Measurements from ENCODE around the gene PARPBP.
"Not testable (repeated sequence)": the region's sequence is repeated elsewhere in the genome, so short reads cannot be mapped to it uniquely, and the experiment has no call there.

Gene PARPBP, protein sequence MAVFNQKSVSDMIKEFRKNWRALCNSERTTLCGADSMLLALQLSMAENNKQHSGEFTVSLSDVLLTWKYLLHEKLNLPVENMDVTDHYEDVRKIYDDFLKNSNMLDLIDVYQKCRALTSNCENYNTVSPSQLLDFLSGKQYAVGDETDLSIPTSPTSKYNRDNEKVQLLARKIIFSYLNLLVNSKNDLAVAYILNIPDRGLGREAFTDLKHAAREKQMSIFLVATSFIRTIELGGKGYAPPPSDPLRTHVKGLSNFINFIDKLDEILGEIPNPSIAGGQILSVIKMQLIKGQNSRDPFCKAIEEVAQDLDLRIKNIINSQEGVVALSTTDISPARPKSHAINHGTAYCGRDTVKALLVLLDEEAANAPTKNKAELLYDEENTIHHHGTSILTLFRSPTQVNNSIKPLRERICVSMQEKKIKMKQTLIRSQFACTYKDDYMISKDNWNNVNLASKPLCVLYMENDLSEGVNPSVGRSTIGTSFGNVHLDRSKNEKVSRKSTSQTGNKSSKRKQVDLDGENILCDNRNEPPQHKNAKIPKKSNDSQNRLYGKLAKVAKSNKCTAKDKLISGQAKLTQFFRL

DNA sequence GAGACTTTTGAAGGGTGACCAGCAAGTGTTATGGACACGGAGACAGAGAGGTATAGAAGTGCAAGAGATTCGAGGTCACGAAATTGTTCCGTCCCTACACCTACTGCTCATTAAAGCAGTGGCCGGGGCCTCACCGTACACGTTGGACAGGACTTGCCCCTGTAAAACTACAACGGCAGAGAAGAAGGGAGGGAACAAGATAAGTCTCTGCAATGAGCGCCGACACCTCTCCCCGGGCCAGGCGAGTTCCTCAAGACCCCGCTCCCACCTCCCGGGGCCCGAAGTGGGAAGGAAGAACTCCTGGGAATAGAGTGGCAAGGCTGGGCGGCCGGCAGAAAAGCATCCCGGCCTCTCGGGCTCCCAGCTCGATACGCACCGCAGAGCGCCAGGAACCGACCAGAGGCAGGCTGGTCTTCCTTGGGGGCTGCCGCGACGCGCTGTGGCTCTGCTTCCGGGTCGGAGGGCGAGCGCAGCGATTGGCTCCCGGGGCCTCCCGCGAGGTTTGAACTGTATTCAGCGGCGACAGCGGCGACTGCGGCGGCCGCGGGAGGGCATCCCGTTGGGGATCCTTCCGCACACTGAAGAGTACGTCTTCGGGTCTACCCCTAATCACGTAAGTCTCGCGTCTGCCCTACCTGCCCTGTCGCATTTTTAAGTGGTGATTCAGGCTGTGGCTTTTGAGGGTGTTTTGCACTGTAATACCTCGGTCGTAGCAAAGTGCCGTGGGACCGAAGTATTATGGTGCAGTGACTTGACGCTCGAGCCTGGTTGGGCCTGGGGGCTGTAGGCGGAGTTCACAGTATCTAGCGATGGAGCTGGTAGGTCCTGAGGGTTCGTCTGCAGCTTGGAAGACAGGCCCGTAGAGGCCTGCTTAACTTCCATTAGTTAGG, at the start of gene PARPBP, which contains the start of gene NUP37:
Gene PARPBP, plus strand, starts transcription at position 510 of the 890 bp plus-strand sequence. CDS start 3,706 bp downstream, outside the sequence.
Gene NUP37, minus strand, starts transcription at position 441 of the 890 bp plus-strand sequence. CDS start 1,596 bp downstream, outside the sequence.
- DNase-seq (ENCODE audit: low spot score): peak; percentile 71

DNA sequence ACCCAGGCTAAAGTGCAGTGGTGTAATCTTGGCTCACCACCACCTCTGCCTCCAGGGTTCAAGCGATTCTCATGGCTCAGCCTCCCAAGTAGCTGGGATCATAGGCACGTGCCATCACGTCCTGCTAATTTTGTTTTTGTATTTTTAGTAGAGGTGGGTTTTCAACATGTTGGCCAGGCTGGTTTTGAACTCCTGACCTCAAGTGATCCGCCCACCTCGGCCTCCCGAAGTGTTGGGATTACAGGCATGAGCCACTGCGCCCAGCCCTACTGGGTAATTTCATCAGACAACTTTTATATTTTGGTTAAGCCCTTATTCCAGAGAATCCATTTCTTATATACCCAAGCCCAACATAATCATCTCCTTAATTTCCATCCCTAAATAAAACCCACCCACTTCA, 47.9 kb upstream of the PARPBP start:
- DNase-seq (ENCODE audit: low spot score): not testable (repeated sequence)

DNA sequence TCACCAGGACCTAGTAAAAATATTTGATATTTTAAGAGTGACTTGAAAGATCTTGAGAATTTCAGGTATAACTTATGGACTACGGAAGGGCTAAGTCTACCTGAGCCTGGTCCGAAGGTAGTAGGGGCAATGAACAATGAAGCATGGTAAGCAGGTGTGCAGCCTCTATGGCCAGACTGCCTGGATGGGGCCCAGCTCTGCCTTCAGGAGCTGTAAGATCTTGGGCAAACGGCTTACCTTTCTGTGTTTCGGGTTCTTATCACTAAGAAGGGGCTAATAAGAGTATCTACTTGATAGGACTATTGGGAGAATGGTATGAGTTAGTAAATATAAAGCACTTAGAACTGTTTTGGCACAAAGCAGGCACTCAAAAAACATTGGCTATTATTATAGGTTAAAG, 39.1 kb upstream of the PARPBP start:
- DNase-seq (ENCODE audit: low spot score): no peak

DNA sequence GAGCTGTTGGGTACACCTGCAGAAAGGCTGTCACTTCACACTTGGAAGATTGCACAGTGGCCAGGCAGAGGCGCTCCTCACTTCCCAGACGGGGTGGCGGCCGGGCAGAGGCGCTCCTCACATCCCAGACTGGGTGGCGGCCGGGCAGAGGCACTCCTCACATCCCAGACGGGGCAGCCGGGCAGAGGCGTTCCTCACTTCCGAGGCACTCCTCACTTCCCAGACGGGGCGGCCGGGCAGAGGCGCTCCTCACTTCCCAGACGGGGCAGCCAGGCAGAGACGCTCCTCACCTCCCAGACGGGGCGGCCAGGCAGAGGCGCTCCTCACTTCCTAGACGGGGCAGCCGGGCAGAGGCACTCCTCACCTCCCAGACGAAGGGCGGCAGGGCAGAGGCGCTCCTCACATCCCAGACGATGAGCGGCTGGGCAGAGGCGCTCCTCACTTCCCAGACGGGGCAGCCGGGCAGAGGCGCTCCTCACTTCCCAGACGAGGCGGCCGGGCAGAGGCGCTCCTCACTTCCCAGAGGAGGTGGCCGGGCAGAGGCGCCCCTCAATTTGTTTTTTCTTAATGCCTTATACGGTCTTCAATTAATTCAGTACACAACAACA, 30.7 kb upstream of the PARPBP start:
- DNase-seq (ENCODE audit: low spot score): not testable (repeated sequence)

DNA sequence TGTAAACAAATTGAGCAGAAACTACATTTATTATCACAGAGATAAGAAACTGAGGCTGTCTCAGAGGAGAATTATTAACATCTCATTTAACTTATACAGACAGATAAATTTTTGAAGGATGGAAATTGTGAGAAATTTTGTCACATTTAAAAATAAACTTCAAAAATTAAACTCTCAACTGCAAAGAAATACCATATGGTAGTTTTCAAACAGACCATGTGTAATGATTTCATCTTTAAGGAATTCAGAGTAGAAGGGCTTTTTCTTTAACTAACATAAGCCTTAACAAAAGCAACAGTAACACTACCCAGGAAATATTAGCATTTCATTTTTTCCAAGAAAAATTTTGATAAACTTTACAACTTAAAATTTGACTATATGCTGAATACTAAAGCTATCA, 26.7 kb upstream of the PARPBP start:
- DNase-seq (ENCODE audit: low spot score): no peak

DNA sequence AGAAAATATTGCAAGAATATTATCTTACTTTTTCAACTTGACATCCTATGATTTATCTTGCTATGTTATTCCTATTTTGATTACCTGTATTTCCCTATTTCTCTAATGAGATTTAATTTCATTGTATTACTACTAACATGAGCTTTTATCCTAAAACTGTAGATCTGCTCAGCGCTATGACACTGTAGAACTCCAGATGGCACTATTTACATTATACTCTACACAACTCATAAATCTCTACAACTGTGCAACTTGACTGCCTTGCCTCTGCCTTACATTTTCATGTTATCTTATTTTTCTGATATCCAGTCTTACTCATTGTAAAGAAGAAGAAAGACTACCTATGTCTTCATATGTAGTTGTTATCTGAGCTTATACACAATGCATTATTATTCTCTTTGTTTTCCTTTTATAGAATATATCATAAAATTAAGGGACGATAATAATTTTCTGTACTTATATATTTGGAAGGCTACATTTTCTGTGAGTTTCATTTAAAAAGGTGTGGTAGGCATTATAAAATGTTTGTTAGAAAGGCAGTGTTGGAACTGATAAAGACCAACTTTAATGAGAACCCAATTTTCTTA, 24.2 kb upstream of the PARPBP start:
- peak; percentile 28 for DNase-seq (ENCODE audit: low spot score)

DNA sequence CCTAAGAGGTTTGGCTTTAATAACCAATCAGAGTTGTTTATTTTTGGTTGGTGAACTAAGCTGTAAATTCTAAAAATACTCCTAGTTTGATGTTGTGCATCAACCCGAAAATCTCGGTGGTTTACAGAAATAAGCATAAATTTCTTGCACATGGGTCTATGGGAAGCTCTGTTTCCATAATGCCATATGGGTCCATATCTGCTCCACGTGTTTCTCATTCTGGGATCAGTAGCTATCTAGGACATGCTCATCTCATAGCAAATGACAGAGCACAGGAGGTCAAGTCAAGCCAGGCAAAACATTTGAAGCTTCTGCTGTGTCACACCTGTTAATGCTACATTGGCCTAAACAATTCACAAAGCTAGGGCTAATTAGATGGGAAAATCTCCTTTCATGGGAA, 23.1 kb upstream of the PARPBP start:
- no peak for DNase-seq (ENCODE audit: low spot score)

DNA sequence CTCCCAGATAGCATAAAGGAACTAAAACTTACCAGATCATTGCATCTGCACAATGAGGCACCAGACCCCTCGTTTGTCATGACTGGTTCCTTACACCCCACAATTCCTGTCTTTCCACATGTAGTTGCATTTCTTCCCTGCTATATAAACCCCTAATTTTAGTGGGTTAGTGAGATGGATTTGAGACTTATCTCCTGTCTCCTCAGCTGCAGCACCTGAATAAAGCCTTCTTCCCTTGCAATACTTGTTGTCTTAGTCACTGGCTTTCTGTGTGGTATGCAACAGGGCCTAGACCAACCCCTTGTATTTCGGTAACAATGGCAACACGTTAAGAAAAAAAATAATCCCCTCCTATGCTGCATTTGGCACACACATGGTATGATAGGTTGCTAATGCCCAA, 13.1 kb upstream of the PARPBP start:
- no peak for DNase-seq (ENCODE audit: low spot score)

DNA sequence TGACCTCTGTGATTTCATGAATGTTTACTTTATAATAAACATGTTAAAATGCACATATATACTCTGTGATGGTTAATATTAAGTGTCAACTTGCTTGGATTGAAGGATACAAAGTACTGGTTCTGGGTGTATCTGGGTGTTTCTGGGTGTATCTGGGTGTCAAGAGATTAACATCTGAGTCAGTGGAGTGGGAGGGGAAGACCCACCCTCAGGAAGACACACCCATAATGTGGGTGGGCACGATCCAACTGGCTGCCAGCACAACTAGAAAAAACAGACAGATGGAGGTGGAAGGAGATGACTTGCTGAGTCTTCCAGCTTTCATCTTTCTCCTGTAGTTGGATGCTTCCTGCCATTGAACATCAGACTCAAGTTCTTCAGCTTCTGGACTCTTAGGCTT, 12.0 kb upstream of the PARPBP start:
- no peak for DNase-seq (ENCODE audit: low spot score)

DNA sequence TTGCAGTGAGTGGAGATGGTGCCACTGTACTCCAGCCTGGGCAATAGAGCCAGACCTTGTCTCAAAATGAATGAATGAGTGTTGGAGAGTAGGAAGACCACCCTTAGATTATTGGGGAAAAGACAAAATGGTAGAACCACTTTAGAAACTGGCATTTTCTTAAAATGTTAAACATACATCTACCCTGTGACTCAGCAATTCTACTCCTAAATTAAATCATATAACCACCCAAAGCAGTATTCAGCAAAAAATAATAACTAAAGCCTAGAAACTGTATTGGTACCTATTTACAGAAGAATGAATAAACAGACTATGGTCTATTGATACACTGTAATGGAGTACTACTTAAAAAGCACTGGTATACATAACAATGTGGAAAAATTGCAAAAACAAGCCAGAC, 9.2 kb upstream of the PARPBP start:
- DNase-seq (ENCODE audit: low spot score): no peak

DNA sequence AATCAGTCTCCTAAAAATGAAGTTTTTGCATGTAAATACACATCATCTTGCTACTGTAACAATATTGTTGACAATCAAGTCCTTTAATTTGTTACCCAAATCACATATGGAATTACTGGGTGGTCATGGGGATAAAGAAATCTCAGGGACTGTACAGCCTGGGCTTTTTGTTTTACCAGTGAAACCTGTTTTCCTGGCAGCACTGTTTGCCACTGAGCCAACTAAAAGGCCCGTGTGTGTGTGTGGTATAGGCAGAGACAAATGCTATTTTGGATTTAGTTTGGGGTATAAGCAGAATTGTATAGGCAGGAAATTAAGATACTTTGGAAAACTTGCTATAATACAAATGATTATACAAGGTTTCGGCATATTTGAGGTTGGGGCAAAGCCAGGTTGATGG, 5.8 kb upstream of the PARPBP start:
- DNase-seq (ENCODE audit: low spot score): no peak

DNA sequence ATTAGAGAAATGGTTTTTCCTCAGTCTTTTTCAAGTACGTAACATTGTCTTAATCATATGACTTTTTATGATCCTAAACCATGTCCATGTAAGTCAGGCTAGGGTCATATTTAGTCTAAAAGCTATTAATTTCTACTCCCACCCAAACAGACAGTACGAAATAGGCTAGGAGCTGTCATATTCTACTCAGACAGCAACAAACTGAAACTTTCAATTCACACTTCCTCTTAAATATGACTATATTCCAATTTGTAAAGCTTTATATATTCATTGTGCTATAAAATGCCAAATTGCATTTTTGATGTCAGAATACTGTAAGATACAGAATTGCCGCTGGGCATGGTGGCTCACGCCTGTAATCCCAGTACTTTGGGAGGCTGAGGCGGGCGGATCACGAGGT, 3.6 kb upstream of the PARPBP start:
- DNase-seq (ENCODE audit: low spot score): no peak

DNA sequence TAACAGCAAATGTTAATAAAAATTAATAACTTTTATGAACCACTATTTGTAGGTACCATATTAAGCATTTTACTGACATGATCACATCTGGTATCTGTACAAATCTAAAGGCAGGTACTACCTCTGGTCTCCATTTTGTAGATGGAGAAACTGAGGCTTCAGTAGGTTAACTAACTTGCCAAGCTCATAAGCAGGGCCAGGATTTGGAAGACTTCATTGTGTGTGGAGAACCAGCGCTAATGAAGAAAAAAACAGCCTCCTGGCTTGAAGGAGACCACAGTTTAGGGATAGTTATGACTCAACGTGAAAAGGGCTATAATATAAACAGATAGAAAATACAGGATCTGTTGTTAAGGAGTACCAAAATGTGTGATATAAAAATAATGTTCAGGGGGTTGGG, 1.1 kb upstream of the PARPBP start:
- DNase-seq (ENCODE audit: low spot score): no peak

DNA sequence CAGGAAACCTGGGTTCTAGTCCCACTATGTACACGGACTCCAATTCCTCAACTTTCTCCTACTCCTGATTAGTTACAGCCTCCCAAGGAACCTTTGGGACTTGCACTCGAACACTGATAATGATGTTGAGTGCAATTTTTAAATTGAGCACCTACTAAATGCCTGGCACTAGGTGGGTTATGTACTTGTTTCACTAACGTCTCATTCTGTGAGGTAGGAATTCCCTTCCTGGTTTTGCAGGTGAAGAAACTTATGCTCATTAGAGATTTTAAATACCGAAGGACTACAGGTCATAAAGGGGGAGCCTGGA, 536 bp downstream of the PARPBP start:
- DNase-seq (ENCODE audit: low spot score): no peak

DNA sequence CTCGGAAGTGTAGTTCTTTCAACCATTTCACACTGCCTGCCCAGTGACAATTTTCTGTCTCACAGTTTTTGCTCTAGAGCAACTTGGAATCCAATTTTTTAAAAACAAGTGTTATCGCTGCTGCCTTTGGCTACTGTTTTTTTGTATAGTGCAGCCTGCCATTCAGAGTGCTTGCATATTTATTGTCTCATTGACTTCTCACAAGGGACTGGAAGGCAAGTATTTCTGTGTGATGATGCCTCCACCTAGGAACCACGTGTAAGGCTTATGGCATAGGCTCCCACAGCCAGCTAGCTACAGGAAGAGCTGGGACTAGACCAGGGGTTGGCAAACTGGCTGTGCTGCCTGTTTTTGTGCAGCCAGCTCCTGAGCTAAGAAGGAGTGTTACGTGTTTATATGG, 903 bp downstream of the PARPBP start:
- no peak for DNase-seq (ENCODE audit: low spot score)

DNA sequence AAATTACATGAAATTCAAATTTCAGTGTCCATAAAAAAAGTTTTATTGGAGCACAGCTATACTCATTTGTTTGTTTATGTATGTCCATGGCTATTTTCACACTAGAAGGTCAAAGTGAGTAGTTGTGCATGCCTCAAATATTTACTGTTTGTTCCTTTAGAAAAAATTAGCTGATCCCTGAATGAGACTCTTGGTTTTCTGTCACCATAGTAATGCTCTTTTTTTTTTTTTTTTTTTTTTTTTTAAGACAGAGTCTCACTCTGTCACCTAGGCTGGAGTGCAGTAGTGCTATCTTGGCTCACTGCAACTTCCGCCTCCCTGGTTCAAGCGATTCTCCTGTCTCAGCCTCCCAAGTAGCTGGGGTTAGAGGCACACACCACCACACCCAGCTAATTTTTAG, 1.3 kb downstream of the PARPBP start:
- not testable (repeated sequence) for DNase-seq (ENCODE audit: low spot score)

DNA sequence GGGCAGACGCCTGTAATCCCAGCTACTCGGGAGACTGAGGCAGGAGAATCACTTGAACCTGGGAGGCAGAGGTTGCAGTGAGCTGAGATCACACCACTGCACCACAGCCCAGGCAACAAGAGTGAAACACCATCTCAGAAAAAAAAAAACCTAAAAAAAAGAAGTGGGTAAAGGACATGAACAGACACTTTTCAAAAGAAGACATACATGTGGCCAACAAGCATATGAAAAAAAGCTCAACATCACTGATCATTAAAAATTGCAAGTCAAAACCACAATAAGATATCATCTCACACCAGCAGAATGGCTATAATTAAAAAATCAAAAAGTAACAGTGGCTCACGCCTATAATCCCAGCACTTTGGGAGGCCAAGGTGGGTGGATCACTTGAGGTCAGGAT, 10.7 kb downstream of the PARPBP start:
- DNase-seq (ENCODE audit: low spot score): not testable (repeated sequence)

DNA sequence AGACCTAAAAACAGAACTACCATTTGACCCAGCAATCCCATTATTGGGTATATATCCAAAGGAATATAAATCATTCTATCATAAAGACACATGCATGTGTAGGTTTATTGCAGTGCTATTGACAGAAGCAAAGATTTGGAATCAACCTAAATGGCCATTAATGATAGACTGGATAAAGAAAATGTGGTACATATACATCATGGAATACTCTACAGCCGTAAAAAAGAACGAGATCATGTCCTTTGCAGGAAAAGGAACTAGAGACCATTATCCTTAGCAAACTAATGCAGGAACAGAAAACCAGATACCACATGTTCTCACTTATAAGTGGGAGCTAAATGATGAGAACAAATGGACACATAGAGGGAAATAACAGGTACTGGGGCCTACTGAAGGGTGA, 11.5 kb downstream of the PARPBP start:
- DNase-seq (ENCODE audit: low spot score): not testable (repeated sequence)

DNA sequence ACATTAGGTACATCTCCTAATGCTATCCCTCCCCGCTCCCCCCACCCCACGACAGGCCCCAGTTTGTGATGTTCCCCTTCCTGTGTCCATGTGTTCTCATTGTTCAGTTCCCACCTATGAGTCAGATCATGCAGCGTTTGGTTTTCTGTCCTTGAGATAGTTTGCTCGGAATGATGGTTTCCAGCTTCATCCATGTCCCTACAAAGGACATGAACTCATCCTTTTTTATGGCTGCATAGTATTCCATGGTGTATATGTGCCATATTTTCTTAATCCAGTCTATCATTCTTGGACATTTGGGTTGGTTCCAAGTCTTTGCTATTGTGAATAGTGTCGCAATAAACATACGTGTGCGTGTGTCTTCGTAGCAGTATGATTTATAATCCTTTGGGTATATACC, 17.6 kb downstream of the PARPBP start:
- not testable (repeated sequence) for DNase-seq (ENCODE audit: low spot score)

DNA sequence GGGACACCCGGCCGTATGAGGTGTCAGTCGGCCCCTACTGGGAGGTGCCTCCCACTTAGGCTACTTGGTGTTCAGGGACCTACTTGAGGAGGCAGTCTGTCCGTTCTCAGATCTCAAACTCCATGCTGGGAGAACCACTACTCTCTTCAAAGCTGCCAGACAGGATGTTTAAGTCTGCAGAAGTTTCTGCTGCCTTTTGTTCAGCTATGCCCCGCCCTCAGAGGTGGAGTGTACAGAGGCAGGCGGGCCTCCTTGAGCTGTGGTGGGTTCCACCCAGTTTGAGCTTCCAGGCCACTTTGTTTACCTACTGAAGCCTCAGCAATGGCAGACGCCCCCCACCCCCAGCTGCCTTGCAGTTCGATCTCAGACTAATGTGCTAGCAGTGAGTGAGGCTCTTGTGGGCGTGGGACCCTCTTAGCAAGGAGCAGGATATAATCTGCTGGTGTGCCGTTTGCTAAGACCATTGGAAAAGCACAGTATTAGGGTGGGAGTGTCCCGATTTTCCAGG, 22.9 kb downstream of the PARPBP start:
- DNase-seq (ENCODE audit: low spot score): not testable (repeated sequence)

DNA sequence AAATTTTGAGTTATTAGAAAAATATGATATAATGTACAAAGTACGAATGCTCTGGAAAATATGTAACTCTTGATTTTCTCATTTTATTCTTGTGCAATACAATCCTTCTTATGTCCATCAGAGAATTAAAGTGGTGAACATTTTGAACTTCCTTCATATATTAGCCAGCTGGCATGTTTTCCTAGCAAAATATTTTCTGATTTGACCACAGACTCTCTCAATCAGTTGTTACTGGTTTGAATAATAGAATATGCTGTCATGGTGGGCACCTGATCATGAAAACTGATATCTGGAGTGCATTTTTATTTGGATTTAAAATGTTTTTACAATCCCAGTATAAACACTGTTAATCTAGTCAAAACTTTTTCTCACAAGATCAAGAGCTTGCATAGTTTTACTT, 24.2 kb downstream of the PARPBP start:
- no peak for DNase-seq (ENCODE audit: low spot score)

Measured in pons (tissue), 1 donor.